Heart left ventricle (tissue), 16 donors: ENCODE data around the gene METTL22. TPM values are rescaled to one million over a fixed set of nuclear protein-coding genes. Genes with fewer than 3 reads are reported as not detected.

Experiments
- ATAC-seq, 4 donors: fragments of 200-7000 bp; cut with Tn5 transposase; one replicate each; pipeline ENCODE4 v1.9.1; 2020 to 2022; ENCODE audit warnings: moderate library complexity in 4 of 4, mild to moderate bottlenecking in 3 of 4, moderate number of reproducible peaks in 1 of 4
- DNase-seq, 5 donors: peaks; one replicate each; pipeline ENCODE4 v3.0.0-alpha.2; 2020
- H3K27ac ChIP-seq, 12 donors: fragments of 200-600 bp; sonication (generic) in 4 of 12; one replicate each; pipeline versions ENCODE4 v1.5.0 to v1.8.0; 2016 to 2022; ENCODE audit warnings: mild to moderate bottlenecking in 2 of 12
- H3K27me3 ChIP-seq, 9 donors: fragments of 200-600 bp; sonication (generic) in 2 of 9; one replicate each; pipeline versions ENCODE4 v1.5.1 to v1.8.0; 2016 to 2022; ENCODE audit warnings: mild to moderate bottlenecking in 3 of 9
- H3K36me3 ChIP-seq, 9 donors: fragments of 200-600 bp; sonication (generic) in 2 of 9; one replicate each; pipeline versions ENCODE4 v1.5.0 to v1.8.0; 2018 to 2022; ENCODE audit warnings: mild to moderate bottlenecking in 2 of 9
- H3K4me1 ChIP-seq, 12 donors: fragments of 200-600 bp; sonication (generic) in 4 of 12; one replicate each; pipeline versions ENCODE4 v1.5.0 to v1.8.0; 2016 to 2022; ENCODE audit warnings: mild to moderate bottlenecking in 3 of 12
- H3K4me3 ChIP-seq, 12 donors: fragments of 200-600 bp; sonication (generic) in 4 of 12; one replicate each; pipeline versions ENCODE4 v1.5.0 to v1.8.0; 2017 to 2022; ENCODE audit warnings: mild to moderate bottlenecking in 9 of 12, moderate library complexity in 4 of 12
- H3K9me3 ChIP-seq, 12 donors: fragments of 200-600 bp; sonication (generic) in 4 of 12; one replicate each; pipeline versions ENCODE4 v1.5.0 to v1.8.0; 2016 to 2022; ENCODE audit warnings: mild to moderate bottlenecking in 1 of 12
- POLR2A ChIP-seq, 2 donors: fragments of 450-650 bp; IDR thresholded peaks; one replicate each; pipeline ENCODE4 v1.6.1; 2017; ENCODE audit warnings: antibody characterized with exemption in 2 of 2, mild to moderate bottlenecking in 2 of 2, moderate library complexity in 2 of 2
- WGBS, 4 donors: extraction: QIAGEN DNeasy Blood & Tissue Kit in 2 of 4; methylation state at CpG; one replicate each; pipeline versions ENCODE4 v1.1.5 to v1.1.7; 2013 to 2018; 5-methylcytosine and 5-hydroxymethylcytosine counted together
- intact Hi-C, 10 donors: fragments of 100-400 bp; cut with DNase I; formaldehyde crosslinking; loops; one replicate each; pipeline versions ENCODE4 v1.11.1 to v1.14.2; 2022
- polyA plus RNA-seq, 2 donors: library from polyadenylated mRNA; stranded (reverse); fragments of 200-250 nt; gene quantifications; one replicate each; pipeline ENCODE4 v1.2.3, GENCODE V29; 2013
- total RNA-seq, 9 donors: library from RNA; depleted of rRNA in 2 of 9; stranded (reverse); fragments of >200 nt in 2 of 9; fragmentation: NEBNext Ultra II Directional in 3 of 9; extraction: Animal tissue kit (Norgen Biotek cat#: 25700) in 3 of 9; gene quantifications; one replicate each; pipeline versions ENCODE4 v1.1.0 to v1.2.4, GENCODE V29; 2016 to 2023
- TF ChIP-seq, protein P1 (sequence below), 12 donors: fragments of 200-600 bp; sonication (generic) in 4 of 12; IDR thresholded peaks; one replicate each; pipeline versions ENCODE4 v1.5.0 to v1.8.0; 2018 to 2022; ENCODE audit warnings: antibody characterized with exemption in 12 of 12, mild to moderate bottlenecking in 5 of 12
- donor health status: ischemic (EF 13 %, LVEDD 7.1; RV severe dilation, severe dysfunction).
- donor health status: healthy with polysubstance abuse.
- donor health status: DM: no; HTN: yes; CAD: no.
- donor health status: DM: no; HTN: no; CAD: no.
- donor health status: ischemic (EF 25% LVEDD 6.9; RV normal size, moderate dysfunction).
- donor health status: ischemic (EF 25% LVEDD 5.7; RV mildly dilated, moderate dysfunction).
- donor health status: healthy.
- donor health status: DM: yes; HTN: yes; CAD: no.
- donor health status: ischemic (EF 35%, LVEDD 5.7; RV mildly dilated, moderate dysfunction).
- donor health status: nonischemic (EF 11% LVEDD 7.7; RV severe dilation, severe dysfunction).
- donor health status: DM: yes; HTN: yes; CAD: no.
- donor health status: PGD.
- donor health status: ischemic (EF 29% LVEDD 5.4; RV normal size, mild dysfunction).
- donor health status: nonischemic (EF 23%, LVEDD 6.1; RV moderate dilation, normal function).

Gene METTL22
- total and polyA plus RNA-seq, 11 donors = 15.3 to 80.3 (median 34.0) TPM

GRCh38 chr16:8645831-8646230, 24.3 kb downstream of the METTL22 start:
- Histone ChIP-seq H3K27ac (no peak overlapping the region), H3K4me1 (peaks cover 0 to 12% (median 0%) of the 10 kb centered on the region in 12 donors), H3K9me3 (no peaks in the 10 kb centered on the region), H3K36me3 (peaks cover 3 to 81% (median 73%) of the 10 kb centered on the region in 9 donors), H3K4me3 (no peak overlapping the region), H3K27me3 (no peaks in the 10 kb centered on the region)
- DNase-seq = no peak
- TF ChIP-seq, protein P1, sequence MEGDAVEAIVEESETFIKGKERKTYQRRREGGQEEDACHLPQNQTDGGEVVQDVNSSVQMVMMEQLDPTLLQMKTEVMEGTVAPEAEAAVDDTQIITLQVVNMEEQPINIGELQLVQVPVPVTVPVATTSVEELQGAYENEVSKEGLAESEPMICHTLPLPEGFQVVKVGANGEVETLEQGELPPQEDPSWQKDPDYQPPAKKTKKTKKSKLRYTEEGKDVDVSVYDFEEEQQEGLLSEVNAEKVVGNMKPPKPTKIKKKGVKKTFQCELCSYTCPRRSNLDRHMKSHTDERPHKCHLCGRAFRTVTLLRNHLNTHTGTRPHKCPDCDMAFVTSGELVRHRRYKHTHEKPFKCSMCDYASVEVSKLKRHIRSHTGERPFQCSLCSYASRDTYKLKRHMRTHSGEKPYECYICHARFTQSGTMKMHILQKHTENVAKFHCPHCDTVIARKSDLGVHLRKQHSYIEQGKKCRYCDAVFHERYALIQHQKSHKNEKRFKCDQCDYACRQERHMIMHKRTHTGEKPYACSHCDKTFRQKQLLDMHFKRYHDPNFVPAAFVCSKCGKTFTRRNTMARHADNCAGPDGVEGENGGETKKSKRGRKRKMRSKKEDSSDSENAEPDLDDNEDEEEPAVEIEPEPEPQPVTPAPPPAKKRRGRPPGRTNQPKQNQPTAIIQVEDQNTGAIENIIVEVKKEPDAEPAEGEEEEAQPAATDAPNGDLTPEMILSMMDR (IDR thresholded peaks at IDR 0.05) = no peak
- no peak for TF ChIP-seq POLR2A (IDR thresholded peaks at IDR 0.05)
- no peak for ATAC-seq
- intact Hi-C loops = no loop called here
- WGBS, 4 donors = 91 to 92% (median 91%) methylated on average over 13 of the region's 13 CpGs

GRCh38 chr16:8646326-8647053, 25.0 kb downstream of the METTL22 start:
- H3K9me3 ChIP-seq = no peaks in the 10 kb centered on the region
- 62 to 79% (median 73%) methylated on average over 13 of the region's 13 CpGs for WGBS, 4 donors
- no peak overlapping the region for H3K27ac ChIP-seq
- TF ChIP-seq, protein P1 (IDR thresholded peaks at IDR 0.05) = no peak
- no peak for TF ChIP-seq POLR2A (IDR thresholded peaks at IDR 0.05)
- peaks cover 0 to 12% (median 0%) of the 10 kb centered on the region in 12 donors for H3K4me1 ChIP-seq
- intact Hi-C loops = no loop called here
- H3K4me3 ChIP-seq = no peak overlapping the region
- ATAC-seq = no peak
- no peaks in the 10 kb centered on the region for H3K27me3 ChIP-seq
- DNase-seq = no peak
- H3K36me3 ChIP-seq = peaks cover 3 to 75% (median 67%) of the 10 kb centered on the region in 9 donors

DNA sequence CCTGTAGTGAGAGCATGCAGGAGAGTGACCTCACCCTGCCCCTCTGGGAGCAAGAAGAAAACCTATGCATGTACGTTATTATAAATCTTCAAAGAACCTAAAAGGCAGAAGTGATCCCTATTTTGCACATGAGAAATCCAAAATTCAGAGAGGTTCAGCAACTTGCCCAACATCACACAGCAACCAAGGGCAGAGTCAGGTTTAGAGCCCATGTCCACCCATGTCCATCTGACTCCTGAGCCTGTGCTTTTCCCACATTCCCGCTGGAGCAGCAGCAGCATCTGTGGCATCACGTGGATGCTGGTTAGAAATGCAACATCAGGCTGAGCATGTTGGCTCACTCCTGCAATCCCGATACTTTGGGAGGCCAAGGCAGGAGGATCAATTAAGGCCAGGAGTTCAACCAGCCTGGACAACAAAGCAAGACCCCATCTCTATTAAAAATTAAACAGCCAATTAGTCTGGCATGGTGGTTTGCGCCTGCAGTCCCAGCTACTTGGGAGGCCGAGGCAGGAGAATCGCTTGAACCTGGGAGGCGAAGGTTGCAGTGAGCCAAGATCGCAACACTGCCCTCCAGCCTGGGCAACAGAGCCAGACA, 26.3 kb downstream of the METTL22 start:
- Histone ChIP-seq H3K9me3 (no peaks in the 10 kb centered on the region), H3K27ac (no peak overlapping the region), H3K36me3 (peaks cover 3 to 62% (median 54%) of the 10 kb centered on the region in 9 donors)

DNA sequence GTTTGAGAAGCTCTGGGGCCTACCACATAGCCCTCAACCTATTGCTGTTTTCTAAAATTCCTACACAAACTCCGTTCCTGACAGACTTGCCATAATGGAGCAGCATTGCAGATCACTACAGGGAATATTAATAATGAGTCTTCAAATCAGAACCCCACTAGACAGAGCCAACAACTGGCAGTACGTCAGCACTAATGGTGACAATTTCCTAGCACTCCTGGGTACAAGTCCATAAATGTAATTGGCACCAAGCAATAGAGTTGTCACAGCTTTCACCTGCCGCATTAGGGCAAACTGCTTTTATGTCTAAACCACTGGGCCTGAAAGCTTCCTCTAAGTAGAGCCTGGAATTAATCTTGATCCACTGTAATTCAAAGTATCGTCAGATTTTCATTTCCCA, 27.4 kb downstream of the METTL22 start:
- Histone ChIP-seq H3K4me3 (no peak overlapping the region), H3K27me3 (no peaks in the 10 kb centered on the region), H3K36me3 (peaks cover 3 to 51% (median 43%) of the 10 kb centered on the region in 9 donors), H3K9me3 (no peaks in the 10 kb centered on the region), H3K4me1 (peaks cover 0 to 9% (median 0%) of the 10 kb centered on the region in 12 donors), H3K27ac (no peak overlapping the region)
- WGBS, 4 donors = 76 to 93% (median 84%) methylated on average over 4 of the region's 4 CpGs
- DNase-seq = no peak
- no peak for ATAC-seq
- intact Hi-C loops = no loop called here
- TF ChIP-seq, protein P1 (IDR thresholded peaks at IDR 0.05) = no peak
- no peak for TF ChIP-seq POLR2A (IDR thresholded peaks at IDR 0.05)

More for the DNA sequence above, 26.3 kb downstream of the METTL22 start:
- ATAC-seq (no peak), DNase-seq (no peak)
- no peaks in the 10 kb centered on the region for H3K27me3 ChIP-seq
- no peak for TF ChIP-seq POLR2A (IDR thresholded peaks at IDR 0.05)
- TF ChIP-seq, protein P1 (IDR thresholded peaks at IDR 0.05) = no peak
- intact Hi-C loops = no loop called here
- 74 to 83% (median 76%) methylated on average over 8 to 9 of the region's 9 CpGs for WGBS, 4 donors
- H3K4me3 ChIP-seq = no peak overlapping the region
- H3K4me1 ChIP-seq = peaks cover 0 to 12% (median 0%) of the 10 kb centered on the region in 12 donors
